ENCODE results near the gene FBXL15. TPM values are rescaled to one million over a fixed set of nuclear protein-coding genes. Genes with fewer than 3 reads are reported as not detected.

FBXL15 gene
- total and polyA plus RNA-seq, 9 of the 15 experiments (the other 6 are each of a cell fraction or from before 2014, with no cell fraction given), result 0.08 to 25.9 (median 3.5) TPM

DNA sequence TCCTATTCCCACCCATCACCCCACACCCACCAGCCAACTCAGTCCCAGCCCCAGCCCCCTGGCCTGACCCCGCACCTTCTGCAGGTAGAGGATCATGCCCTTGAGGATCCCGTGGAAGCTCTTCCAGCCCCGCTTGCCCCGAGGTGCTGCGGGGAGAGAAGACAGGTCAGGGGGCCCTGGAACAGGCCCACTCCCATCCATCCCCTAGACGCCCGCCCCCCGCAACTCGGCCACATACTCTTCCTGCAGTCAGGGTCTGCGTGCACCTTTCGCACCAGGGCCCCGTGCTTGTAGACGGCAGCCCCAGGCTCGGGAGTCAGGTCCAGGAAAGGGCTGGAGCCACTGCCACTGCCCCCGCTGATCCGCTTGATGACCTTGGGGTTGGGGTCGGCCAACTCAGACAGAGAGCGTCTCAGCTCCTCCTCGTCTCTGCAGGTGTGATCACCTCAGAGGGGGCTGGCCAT lies 15.5 kb upstream of the FBXL15 start:
- Histone ChIP-seq H4K20me1 (replicated peaks; ENCODE audit: control insufficient read depth, insufficient read depth, low read length) (no peaks in the 10 kb centered on the region), H3K4me3 (no peak overlapping the region), H3K36me3 (ENCODE audit: control insufficient read depth, insufficient read depth, low read length) (0 out of 3 replicates have a peak, but pooled peaks cover under 1% of the 10 kb centered on the region), H2AFZ (ENCODE audit: low read depth, low read length) (no peak overlapping the region), H3K27ac (ENCODE audit: extremely low read depth, low read depth, low read length) (no peak overlapping the region), H3K79me2 (ENCODE audit: control insufficient read depth, insufficient read depth, low read length) (no peaks in the 10 kb centered on the region), H3K9ac (ENCODE audit: insufficient read depth in 1 of 2, low read depth in 2 of 2, low read length in 2 of 2) (peak overlapping the region in 1 of 2 experiments; percentile 35; a peak in 1 of 4 replicates), H3K4me2 (ENCODE audit: insufficient read depth, low read length) (no peak overlapping the region), H3K9me3 (replicated peaks; ENCODE audit: control insufficient read depth, insufficient read depth, low read depth, low read length) (no peaks in the 10 kb centered on the region), H3K9me1 (ENCODE audit: control insufficient read depth, insufficient read depth, low read length) (no peaks in the 10 kb centered on the region), H3K27me3 (ENCODE audit: control insufficient read depth in 2 of 2, insufficient read depth in 2 of 2, low read length in 2 of 2) (peaks cover 8 to 22% of the 10 kb centered on the region in 2 experiments; a peak in 3 of 5 replicates), H3K4me1 (replicated peaks in 1 of 2; ENCODE audit: control insufficient read depth in 2 of 2, insufficient read depth in 2 of 2, low read length in 2 of 2) (peaks cover 3 to 49% of the 10 kb centered on the region in 2 experiments; a peak in 4 of 5 replicates)
- intact Hi-C loops (cut with micrococcal nuclease) (no loop called here), in situ Hi-C loops (cut with MboI) (no loop called here)
- TF ChIP-seq MCM7 (IDR thresholded peaks at IDR 0.05) (no peak), POLR2G (IDR thresholded peaks at IDR 0.05; ENCODE audit: low read depth, low read length) (peak; percentile 68), ESRRB (CRISPR knock-in tag; IDR thresholded peaks at IDR 0.05; ENCODE audit: borderline replicate concordance) (no peak), RBFOX2 (IDR thresholded peaks at IDR 0.05; ENCODE audit: low read depth, low read length) (0 out of 2 replicates have a peak, but pooled peaks have one; percentile 5), IRF2 (CRISPR knock-in tag; IDR thresholded peaks at IDR 0.05) (no peak)
- TF ChIP-seq, protein P1, sequence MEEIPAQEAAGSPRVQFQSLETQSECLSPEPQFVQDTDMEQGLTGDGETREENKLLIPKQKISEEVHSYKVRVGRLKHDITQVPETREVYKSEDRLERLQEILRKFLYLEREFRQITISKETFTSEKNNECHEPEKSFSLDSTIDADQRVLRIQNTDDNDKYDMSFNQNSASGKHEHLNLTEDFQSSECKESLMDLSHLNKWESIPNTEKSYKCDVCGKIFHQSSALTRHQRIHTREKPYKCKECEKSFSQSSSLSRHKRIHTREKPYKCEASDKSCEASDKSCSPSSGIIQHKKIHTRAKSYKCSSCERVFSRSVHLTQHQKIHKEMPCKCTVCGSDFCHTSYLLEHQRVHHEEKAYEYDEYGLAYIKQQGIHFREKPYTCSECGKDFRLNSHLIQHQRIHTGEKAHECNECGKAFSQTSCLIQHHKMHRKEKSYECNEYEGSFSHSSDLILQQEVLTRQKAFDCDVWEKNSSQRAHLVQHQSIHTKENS (CRISPR knock-in tag; IDR thresholded peaks at IDR 0.05), result no peak
- TF ChIP-seq, protein P2, sequence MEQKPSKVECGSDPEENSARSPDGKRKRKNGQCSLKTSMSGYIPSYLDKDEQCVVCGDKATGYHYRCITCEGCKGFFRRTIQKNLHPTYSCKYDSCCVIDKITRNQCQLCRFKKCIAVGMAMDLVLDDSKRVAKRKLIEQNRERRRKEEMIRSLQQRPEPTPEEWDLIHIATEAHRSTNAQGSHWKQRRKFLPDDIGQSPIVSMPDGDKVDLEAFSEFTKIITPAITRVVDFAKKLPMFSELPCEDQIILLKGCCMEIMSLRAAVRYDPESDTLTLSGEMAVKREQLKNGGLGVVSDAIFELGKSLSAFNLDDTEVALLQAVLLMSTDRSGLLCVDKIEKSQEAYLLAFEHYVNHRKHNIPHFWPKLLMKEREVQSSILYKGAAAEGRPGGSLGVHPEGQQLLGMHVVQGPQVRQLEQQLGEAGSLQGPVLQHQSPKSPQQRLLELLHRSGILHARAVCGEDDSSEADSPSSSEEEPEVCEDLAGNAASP (IDR thresholded peaks at IDR 0.05), result no peak
- DNase-seq (ENCODE audit: extremely low read depth in 1 of 4, low spot score in 3 of 4) (no peak), ATAC-seq (no peak), FAIRE-seq (no peak)
- BruUV-seq (replicated peaks), result no TSS peak
- WGBS (ENCODE audit: insufficient coverage, low coverage, missing lambda C conversion rate), result 48% methylated on average over 12 of the region's 19 CpGs
- ChIA-PET CTCF (ENCODE audit: low intra/inter-chr PET ratio) (no interaction called here), POLR2A (interaction anchor here (1.6 to 2.4 kb wide), 2 partner anchors 15 to 19 kb away, joined by 3 to 8 read pairs; partner anchors contain the start of gene FBXL15)
